GM18517 (cell line): ENCODE measurements around the gene F2RL3.

Experiments used
- ATAC-seq: cut with Tn5 transposase; IDR thresholded peaks from one replicate; pipeline ENCODE4 v1.9.1; 2021; ENCODE audit warnings: mild to moderate bottlenecking, moderate library complexity; ENCODE audit not compliant: unreplicated experiment

Gene F2RL3

GRCh38 chr19:16892868-16893685 is 4.3 kb downstream of the F2RL3 start:
- ATAC-seq, result no peak

- no peak for ATAC-seq
Measured at GRCh38 chr19:16893686-16893989, 4.8 kb downstream of the F2RL3 start.

GRCh38 chr19:16894080-16894479 is 5.3 kb downstream of the F2RL3 start:
- no peak for ATAC-seq

GRCh38 chr19:16895467-16896145 is 6.8 kb downstream of the F2RL3 start:
- ATAC-seq, result no peak

- ATAC-seq, result no peak
Measured at GRCh38 chr19:16896146-16897028, 7.6 kb downstream of the F2RL3 start.

- ATAC-seq, result no peak
Measured at GRCh38 chr19:16897029-16897855, 8.4 kb downstream of the F2RL3 start.

GRCh38 chr19:16897856-16898161 is 9.0 kb downstream of the F2RL3 start:
- no peak for ATAC-seq

- ATAC-seq, result no peak
Measured at GRCh38 chr19:16898361-16899015, 9.7 kb downstream of the F2RL3 start.

GRCh38 chr19:16899566-16900075 is 10.8 kb downstream of the F2RL3 start:
- ATAC-seq, result no peak

- ATAC-seq, result no peak
Measured at GRCh38 chr19:16901491-16902175, 12.8 kb downstream of the F2RL3 start.

- no peak for ATAC-seq
Measured at GRCh38 chr19:16902545-16902944, 13.7 kb downstream of the F2RL3 start.

- no peak for ATAC-seq
Measured at GRCh38 chr19:16903347-16903746, 14.5 kb downstream of the F2RL3 start.

- no peak for ATAC-seq
Measured at GRCh38 chr19:16904599-16904998, 15.8 kb downstream of the F2RL3 start.

- no peak for ATAC-seq
Measured at GRCh38 chr19:16908759-16909158, 20.0 kb downstream of the F2RL3 start.

GRCh38 chr19:16911046-16911445 is 22.2 kb downstream of the F2RL3 start:
- no peak for ATAC-seq

GRCh38 chr19:16912780-16913179 is 24.0 kb downstream of the F2RL3 start:
- no peak for ATAC-seq

GRCh38 chr19:16914421-16914820 is 25.6 kb downstream of the F2RL3 start:
- no peak for ATAC-seq

- no peak for ATAC-seq
Measured at GRCh38 chr19:16915135-16915534, 26.3 kb downstream of the F2RL3 start.

- ATAC-seq, result no peak
Measured at GRCh38 chr19:16915734-16916133, 26.9 kb downstream of the F2RL3 start.

- ATAC-seq, result no peak
Measured at GRCh38 chr19:16917401-16917800, 28.6 kb downstream of the F2RL3 start.
